SU-DHL-6 (cell line): Measurements from ENCODE around the gene HOXA11.

Source experiments
- CTCF ChIP-seq: fragments of 200-600 bp; sonication (generic); IDR thresholded peaks from one replicate; pipeline ENCODE4 v1.5.1; 2017; ENCODE audit warnings: antibody characterized with exemption, mild to moderate bottlenecking, low read length, moderate library complexity; ENCODE audit not compliant: insufficient read depth, poor library complexity, severe bottlenecking
- EZH2phosphoT487 ChIP-seq: fragments of 200-600 bp; sonication (generic), shearing (Covaris generic); conservative IDR thresholded peaks from 2 replicates; pipeline ENCODE4 v1.6.1; 2018; ENCODE audit warnings: mild to moderate bottlenecking, antibody characterized with exemption, low read length, moderate library complexity, mixed read lengths

DNA sequence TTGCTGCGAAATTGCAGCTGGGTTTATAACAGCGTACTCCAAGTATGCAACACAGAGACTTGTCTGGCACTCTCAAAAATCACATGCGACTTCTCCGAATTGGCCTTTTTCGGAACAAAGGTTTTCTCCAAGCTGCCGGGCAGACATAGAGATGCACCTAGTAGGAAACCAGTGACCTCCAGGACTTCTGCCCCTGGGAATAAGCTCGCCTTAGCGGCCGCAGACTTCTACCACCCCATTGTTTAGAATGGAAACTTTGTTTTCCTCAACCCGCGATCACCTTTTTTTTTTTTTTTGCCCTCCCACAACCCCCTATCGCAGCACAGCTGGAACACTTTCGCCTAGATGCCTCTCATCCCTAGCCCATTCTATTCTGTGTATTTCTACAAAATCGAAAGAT, 6.0 kb downstream of the HOXA11 start:
- TF ChIP-seq CTCF, result no peak
- TF ChIP-seq EZH2phosphoT487, result no peak
